ENCODE measurements around the gene OR7G3. TPM values are rescaled to one million over a fixed set of nuclear protein-coding genes. Genes with fewer than 3 reads are reported as not detected.

Gene OR7G3
- total RNA-seq (not detected), polyA plus RNA-seq (not detected)
- long read RNA-seq, donor 1 = 0 reads
- long read RNA-seq, donor 2 = 0 reads
- long read RNA-seq, donor 3 = 0 reads

GRCh38 chr19:9126900-9127405, at the start of gene OR7G3:
Gene OR7G3, minus strand, starts transcription at chr19:9126950. Its CDS starts 0 bp downstream, at chr19:9126950.
- no peak within 1 kb of the TSS for H3K4me3 ChIP-seq
- 67 to 83% methylated on average over 1 of the region's 1 CpG; no CpG with 5 or more reads in 1 of the 3 donors for WGBS, 3 donors
- no peak for DNase-seq
- no peaks in the 10 kb centered on the region for H3K36me3 ChIP-seq
- no peaks in the 10 kb centered on the region for H3K4me1 ChIP-seq (ENCODE audit: insufficient read depth)
- no peaks in the 10 kb centered on the region for H3K9me3 ChIP-seq
- H3K27ac ChIP-seq = no peak within 1 kb of the TSS
- intact Hi-C loops (cut with DNase I) = no loop called here
- no peak for TF ChIP-seq CTCF (IDR thresholded peaks at IDR 0.05)
- TF ChIP-seq POLR2A (IDR thresholded peaks at IDR 0.05) = no peak
- TF ChIP-seq EP300 (IDR thresholded peaks at IDR 0.05) = no peak
- H3K27me3 ChIP-seq = no peaks in the 10 kb centered on the region

- Histone ChIP-seq H3K27me3 (no peaks in the 10 kb centered on the region), H3K4me1 (ENCODE audit: insufficient read depth) (no peaks in the 10 kb centered on the region), H3K27ac (no peak overlapping the region), H3K36me3 (no peaks in the 10 kb centered on the region), H3K9me3 (no peaks in the 10 kb centered on the region), H3K4me3 (no peak overlapping the region)
- DNase-seq = no peak
- 89 to 93% (median 92%) methylated on average over 5 of the region's 5 CpGs for WGBS, 3 donors
- intact Hi-C loops (cut with DNase I) = no loop called here
- TF ChIP-seq CTCF (IDR thresholded peaks at IDR 0.05) (no peak), EP300 (IDR thresholded peaks at IDR 0.05) (no peak), POLR2A (IDR thresholded peaks at IDR 0.05) (no peak)
These were observed 48.6 kb upstream of the OR7G3 start for GRCh38 chr19:9175326-9175725.

GRCh38 chr19:9171393-9171991, 44.7 kb upstream of the OR7G3 start:
- intact Hi-C loops (cut with DNase I) = no loop called here
- Histone ChIP-seq H3K9me3 (no peaks in the 10 kb centered on the region), H3K36me3 (no peaks in the 10 kb centered on the region), H3K4me3 (no peak overlapping the region), H3K27me3 (no peaks in the 10 kb centered on the region), H3K27ac (no peak overlapping the region), H3K4me1 (ENCODE audit: insufficient read depth) (no peaks in the 10 kb centered on the region)
- DNase-seq = no peak
- 84 to 87% (median 86%) methylated on average over 6 of the region's 6 CpGs for WGBS, 3 donors
- TF ChIP-seq CTCF (IDR thresholded peaks at IDR 0.05) (no peak), EP300 (IDR thresholded peaks at IDR 0.05) (no peak), POLR2A (IDR thresholded peaks at IDR 0.05) (no peak)

GRCh38 chr19:9166846-9167245, 40.1 kb upstream of the OR7G3 start:
- no peaks in the 10 kb centered on the region for H3K4me1 ChIP-seq (ENCODE audit: insufficient read depth)
- no peaks in the 10 kb centered on the region for H3K27me3 ChIP-seq
- TF ChIP-seq POLR2A (IDR thresholded peaks at IDR 0.05) (no peak), CTCF (IDR thresholded peaks at IDR 0.05) (no peak), EP300 (IDR thresholded peaks at IDR 0.05) (no peak)
- intact Hi-C loops (cut with DNase I) = no loop called here
- H3K36me3 ChIP-seq = no peaks in the 10 kb centered on the region
- peaks cover 2 to 3% of the 10 kb centered on the region in 2 donors for H3K9me3 ChIP-seq
- no peak overlapping the region for H3K4me3 ChIP-seq
- DNase-seq = no peak
- H3K27ac ChIP-seq = no peak overlapping the region
- 93 to 95% (median 93%) methylated on average over 4 of the region's 4 CpGs for WGBS, 3 donors
